GM18873 (cell line): ENCODE results near the gene MED12L.

Experiments
- ATAC-seq: cut with Tn5 transposase; IDR thresholded peaks from one replicate; pipeline ENCODE4 v1.9.1; 2021; ENCODE audit warnings: mild to moderate bottlenecking, moderate library complexity, moderate number of reproducible peaks; ENCODE audit not compliant: unreplicated experiment, low FRiP score

Gene MED12L

DNA sequence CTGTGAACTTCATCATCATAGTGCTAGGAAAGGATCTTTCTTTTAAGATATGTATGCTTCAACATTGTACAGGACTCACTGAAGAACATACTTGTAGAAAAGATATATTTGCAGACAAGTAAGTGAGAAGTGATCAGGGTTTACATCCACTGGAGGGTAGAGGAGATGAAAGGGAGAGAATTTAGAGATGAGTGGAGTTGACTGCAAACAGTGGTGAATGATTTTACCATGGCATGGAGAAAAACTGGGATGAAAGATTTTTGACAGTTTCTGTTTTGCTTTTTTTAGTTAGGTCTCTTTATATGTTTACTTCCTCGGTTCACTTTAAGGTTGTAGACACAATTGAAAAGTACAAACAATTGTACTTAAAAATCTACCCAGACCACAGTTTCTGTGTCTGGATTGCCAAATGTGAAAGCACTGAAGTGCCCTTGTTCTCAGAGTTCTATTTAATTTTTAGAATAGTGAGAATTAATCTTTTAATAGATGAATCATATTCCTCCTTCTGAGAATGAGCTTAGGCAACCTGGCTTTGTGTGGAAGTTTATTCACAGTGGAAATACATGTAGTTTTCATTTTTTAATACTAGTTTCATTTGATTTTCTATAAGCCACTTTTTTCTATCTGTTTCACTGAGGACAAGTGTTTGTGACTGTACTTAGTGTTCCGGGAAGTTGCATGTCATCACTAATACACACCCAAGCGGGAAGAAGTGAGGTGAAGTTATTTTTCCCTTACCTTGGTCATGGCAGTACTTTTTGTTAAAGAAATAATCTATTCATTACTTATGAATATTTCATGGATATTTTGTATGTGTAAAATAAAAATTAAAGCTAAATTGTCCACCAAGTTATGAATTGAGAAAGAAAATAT is 119.3 kb downstream of the MED12L start:
- no peak for ATAC-seq

DNA sequence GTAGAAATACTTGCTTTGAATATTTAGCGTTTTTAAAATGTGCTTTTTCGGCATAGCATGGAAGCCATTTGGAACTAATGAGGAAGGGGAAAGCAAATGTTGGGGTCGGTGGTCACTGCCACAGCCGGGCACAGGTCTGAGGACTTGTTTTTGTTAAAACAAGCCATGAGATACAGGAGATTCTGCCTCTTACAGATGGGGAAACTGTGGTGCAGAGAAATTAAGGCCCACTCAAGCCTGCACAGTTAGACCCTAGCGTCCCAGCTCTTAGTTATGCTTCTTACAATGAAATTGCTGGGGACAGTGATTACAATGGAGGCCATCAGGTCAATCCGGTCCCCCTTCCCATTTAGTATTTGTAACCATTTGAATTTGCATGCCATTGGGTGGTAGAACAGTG is 120.0 kb downstream of the MED12L start:
- ATAC-seq: no peak

DNA sequence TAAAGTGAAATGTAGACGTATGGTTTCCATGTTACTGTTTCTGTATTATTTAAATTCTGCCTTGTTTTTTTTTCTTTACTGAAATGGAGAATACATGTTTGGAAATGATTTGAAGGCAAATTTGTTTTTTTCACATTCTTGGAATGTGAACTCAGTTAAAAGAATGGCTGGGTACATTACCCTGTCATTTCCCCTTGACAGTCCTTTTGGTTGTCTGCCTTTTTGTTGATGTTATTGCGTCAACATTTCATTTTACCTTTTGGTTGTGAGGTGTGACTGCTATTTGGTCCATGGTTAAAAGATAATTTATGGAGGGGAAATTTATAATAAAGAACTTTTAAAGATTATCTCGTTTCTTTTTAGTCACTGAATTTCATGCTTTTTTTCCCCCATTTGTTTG is 120.7 kb downstream of the MED12L start:
- no peak for ATAC-seq

DNA sequence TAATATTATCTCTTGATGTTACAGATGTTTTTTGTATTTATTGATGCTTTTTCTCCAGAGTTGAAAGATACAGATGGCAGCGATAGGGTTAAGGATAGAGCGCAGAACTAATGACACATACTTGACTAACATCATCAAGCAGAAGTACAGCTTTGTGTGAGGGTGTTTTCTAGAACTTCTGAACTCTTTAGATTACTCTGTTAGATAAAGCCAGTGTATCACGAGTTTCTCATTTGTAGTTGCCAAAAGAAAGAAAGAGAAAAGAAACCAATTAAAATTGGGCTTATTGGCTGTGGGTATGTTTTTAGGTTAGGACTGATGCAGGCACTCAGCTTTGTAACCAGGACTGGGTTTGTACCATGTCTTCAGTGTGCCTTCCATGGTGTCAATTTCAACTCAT is 124.2 kb downstream of the MED12L start:
- ATAC-seq: no peak

DNA sequence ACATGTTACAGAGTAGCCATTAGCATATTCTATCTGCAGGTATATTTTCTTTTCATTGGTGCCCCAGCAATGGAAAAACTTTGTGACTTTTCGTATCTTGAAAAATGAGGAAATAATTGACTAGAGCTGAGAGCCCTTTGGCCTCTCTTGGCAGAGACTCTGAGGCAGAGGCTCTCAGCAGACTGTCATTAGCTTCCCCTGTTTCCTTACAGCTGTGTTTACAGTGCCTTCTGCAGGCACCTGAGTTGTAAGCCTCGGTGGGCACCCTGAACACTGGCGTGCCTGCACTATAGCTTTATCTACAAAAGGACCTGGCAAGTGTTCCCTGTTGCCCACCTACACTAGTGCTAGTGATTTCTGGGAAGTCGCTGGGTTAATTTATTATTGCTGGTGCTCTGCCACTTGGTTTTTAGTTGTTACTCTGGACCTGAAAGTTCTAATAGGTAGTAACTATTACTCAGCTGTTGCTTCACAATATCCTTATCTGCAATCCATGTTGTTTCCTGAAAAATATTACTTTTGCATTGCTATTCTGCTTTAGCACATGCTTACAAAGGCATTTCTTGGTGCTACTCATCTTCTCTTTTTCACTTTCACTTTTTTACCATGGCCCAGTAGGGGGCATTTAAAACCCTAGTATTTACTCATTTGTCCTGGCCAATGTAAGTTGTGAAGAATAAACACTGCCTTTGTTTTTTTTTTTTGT is 125.4 kb downstream of the MED12L start:
- no peak for ATAC-seq

DNA sequence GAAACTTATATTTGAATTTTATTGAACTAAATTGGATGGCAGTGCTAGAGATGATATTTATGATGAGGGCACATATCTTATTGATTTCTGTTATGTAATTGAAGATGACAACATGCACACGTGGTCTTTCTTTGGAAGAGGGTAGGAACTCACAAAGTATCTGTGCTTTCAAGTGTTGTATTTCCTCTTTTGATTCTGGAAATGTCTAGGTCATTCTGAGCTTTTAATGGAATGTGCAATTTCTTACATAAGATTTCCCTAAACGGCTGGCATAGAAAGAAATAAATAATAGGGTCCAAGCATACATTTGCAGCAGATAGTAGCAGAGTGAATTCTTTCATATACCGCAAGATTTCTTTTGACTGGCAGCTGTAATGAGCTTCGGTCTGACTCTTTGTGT is 127.7 kb downstream of the MED12L start:
- ATAC-seq: no peak

DNA sequence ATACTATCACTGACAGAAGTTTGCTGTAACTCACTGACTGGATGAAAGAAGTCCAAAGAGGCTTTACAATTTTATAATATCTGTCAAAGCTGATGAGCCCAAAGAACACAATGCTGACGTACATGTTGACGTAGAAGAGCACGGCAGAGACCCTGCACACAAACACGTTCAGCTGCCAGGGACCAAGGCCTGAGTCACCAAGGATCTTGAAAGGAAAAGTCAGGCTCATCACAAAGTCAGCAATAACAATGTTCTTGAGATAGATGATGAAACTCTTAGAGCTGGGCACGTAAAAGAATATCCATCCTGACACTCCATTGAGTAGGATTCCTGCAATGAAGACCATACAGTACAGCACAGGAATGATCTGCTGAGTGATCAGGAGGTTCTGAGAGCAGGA is 128.4 kb downstream of the MED12L start:
- no peak for ATAC-seq

DNA sequence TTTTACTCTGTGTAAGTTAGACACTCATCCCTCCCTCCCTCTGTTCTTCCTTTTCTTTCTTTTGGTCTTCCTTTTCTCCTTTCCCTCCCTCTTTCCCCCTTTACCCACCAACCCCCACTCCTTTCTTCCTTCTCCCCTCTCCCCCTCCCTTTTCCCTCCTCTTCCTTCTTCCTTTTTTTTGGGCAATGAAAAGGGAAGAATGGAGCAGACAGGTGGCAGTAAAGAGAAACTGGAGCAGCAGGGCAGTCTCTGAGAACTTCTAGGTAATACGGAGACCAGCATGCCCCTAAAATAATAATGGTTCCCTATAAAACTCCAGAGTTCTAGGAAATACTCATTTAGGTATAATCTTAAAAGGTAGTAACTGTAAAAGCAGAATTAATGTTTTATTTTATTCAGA is 129.0 kb downstream of the MED12L start:
- no peak for ATAC-seq

DNA sequence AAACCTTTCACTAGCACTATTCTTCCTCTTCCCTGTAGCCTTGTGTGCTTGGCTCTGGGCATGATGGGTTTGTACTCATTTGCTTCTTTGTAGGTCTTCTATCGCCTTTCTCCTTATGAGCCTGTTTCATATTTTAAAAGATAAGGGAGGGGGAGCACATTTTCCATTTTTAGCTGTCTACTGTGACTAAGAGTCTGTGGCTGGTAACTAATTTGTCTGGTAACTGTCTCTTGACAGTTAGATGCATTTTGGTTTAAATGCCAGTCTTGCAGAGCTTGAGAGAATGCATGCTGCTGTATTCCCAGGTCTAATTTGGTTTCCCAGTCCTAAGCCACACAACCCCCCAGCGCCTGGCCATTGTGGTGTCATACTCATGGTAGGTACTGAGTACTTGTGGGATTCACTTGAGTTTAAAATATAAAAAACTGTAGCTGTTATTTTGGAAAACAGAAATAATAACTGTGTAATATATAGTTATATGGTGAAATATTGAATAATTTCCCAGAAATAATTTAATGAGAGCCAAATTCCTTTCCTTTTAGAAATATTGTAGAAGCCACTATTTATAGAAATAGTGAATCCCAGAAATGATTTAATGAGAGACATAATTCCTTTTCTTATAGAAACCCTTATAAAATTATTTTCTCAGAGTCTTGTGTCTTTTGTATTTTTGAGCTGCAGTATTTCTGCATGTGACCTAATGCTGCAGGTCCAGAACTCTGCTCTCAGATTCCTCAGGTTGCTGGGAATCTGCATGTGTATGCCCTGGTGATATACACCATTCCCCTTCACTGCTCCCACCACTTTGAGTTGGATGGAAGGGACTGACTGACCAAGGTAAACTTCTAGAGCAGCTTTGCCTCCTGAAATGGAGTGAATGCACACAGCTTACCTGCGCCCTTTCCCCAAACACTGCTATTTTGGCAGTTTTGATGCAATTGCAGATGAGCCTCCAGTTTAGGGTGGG is 131.5 kb downstream of the MED12L start:
- ATAC-seq: no peak

DNA sequence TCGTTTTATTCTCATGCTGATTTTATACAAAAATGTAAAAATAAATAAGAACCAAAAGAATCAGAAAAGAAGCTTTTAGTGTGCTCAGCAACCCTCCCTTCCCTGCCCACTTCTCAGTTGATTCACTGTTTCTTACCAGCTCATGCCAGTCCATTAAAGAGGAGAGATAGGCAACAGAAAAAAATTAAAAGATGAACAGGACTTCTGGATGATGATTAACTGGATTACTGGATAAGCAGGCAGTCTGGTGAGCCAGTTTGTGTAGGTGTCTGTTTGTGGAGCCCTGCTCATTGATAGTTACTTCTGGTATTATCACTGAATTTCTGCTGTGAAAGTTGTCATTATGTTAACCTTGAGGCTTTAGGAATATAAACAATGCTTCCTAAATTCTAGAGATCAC is 132.7 kb downstream of the MED12L start:
- ATAC-seq: no peak

DNA sequence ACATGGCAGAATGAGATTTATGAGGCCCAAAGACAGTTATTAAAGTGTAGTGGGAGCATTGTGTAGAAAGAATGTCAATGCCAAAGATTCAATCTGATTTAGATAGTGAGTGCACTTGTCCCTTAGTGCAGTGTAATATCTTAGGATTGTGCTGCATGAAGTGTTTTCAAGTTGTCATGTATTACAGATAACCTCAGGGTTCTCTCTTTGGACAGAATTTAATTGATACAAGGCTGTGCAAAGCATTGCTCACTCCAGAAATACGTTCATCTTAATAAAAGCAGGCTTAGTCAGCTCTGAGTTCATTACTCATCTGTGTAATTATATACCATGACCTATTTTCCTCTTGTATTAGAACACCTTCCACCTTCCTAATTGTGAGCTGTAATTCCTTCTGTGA is 133.6 kb downstream of the MED12L start:
- ATAC-seq: no peak

DNA sequence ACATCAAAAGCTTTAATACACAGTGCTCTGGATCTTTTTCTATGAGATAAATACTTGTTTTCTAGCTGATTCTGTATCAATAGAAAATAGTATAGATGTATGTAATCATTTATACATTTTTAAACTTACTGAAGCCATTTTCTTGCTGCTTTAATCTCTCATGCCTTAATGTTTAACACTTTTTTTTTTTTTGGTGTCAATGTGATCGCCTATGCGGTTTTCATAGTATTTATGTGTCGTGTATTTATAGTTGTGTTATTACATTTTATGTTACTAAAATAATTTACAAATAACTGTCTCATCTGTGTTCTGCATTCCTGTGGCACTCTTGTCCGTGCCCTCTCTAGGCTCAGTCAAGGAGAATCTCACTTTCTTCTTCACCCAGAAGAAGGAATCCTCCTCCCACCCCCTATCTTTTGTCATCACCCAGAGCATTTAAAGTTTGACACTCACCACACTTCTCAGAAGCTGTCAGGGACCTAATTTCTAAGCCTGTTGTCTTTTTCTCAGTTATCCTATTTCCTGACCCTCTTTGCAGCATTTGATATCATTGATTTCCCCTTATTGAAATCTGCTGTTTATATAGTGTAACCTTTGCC is 138.9 kb downstream of the MED12L start:
- no peak for ATAC-seq

DNA sequence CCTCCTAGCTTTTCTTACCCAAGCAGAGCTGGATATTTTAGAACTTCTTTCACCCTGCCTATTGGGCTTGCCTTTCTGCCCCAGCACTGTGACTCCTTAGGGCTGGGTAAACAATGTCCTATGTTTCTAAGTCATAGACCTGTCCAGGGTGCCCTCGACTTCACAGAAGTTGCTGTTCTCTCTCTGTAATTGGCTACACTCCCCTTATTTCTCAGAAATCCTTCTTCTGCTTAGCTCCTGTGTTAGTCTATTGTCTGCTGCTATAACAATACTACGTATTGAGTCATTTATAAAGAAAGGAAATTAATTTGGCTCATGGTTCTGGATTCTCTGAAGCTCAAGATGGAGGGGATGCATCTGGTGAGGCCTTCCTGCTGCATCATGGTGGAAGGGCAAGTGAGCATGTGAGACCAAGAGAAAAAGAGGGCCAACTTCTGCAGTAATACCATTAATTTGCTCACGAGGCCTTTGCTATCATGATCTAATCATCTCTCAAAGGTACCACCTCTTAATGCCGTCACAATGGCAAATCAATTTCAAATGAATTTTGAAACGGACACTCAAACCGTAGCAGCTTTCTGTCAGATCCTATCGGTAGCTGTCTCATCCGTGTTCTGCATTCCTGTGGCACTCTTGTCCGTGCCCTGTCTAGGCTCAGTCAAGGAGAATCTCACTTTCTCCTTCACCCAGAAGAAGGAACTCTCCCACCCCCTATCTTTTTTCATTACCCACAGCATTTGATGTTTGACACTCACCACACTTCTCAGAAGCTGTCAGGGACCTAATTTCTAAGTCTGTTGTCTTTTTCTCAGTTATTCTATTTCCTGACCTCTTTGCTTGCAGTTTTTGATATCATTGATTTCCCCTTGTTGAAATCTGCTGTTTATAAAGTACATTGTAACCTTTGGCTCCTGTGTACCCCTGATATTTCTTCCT is 139.8 kb downstream of the MED12L start:
- no peak for ATAC-seq

DNA sequence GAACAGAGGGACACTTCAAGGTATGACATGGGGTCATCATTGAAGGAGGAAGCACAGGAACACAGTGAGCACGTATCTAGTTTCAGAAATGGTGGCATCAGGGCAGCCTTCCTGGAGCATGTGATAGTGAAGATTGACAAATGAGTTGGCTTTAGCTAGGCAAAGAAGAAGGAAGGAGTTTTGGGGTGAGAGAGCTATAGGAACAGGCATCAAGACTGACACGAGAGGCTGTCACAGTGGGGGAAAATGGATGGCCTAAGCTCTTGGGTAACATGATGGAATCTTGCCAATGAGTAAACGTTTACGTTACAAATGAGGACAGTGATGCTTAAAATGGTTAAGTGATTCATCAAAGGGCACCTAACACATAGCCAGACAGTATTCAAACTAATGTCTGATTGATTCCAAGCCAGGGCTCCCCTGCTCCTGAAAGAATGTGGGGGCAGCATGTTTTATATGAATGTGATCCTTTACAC is 140.7 kb downstream of the MED12L start:
- ATAC-seq: no peak

DNA sequence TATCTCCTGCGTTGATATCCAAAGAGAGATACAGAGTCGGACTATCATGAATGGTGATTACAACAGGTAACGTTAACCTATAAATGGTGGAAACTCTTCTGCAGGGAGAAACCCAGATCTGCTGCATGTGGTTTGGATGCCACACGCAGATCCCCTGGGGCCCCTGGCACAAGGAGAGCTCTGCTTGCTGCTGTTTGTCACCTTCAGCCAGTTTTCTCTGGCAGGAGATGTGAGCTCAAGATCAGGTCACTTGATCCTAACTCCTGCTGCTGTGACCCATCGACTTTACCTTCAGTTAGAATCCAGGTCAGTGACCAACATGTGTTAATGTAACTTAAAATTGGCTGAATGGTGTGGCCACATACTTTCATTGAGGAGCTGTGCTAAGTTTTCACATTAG is 141.4 kb downstream of the MED12L start:
- ATAC-seq: no peak

DNA sequence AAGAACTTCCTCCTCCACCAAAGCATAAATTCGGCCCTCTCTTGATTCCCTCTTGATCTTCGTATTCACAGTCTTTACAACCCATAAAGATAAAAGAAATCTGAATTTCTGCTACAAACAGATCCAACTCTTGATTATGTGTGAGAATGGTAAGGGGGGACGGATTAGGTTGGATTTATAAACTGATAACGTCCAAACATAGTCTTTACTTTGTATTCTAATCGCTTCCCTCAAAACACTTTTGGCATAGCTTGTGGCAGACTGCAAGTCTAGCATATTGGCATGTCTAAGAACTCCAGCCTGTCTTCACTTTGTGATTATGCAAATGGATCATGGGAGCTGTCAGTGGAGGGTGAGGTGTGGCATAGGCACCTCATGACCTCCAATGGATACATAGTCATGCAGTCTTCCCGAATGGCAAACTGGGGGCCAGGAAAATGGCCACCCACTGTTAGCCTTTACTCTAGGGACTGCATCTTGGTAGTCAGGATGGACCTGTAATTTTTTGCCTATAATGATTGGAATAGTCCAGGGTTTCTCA is 141.9 kb downstream of the MED12L start:
- ATAC-seq: peak; percentile 41

DNA sequence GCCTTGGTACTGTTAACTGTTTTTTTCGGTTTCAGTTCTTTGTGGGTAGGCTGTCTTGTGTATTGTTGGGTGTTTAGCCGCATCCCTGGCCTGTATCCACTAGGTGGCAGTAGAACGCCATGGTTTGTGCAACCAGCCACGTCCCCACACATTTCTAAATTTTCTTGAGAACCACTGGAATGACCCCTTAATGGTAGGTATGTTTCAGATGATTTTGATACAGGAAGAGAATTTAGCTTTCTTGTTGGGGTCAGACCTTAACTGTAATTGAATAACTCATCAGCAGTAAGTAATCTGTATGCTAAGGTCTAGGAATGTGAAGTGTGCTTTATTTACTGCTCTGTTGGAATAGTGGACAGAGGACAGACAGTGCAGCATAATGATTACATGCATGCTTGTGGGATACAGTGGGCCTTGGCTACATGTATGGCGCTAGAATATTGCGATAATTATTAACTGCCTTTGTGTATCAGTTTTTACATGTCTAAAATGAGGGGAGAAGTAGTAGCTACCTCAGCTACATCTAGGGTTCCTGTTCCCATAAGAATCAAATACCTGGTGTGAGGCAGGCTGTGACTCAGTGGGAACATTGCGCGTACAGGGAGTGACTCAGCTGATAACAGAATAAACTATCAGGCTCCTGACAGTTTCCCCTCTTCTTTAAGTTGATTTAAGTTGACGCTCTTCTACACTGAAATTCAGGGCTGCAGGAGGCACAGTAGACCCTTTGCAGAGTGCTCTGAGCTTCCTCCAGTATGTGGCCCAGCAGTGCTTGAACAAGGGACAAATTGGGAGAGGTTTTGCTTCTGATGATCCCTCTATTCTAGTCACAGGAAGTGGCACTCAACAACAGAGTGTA is 142.6 kb downstream of the MED12L start:
- ATAC-seq: peak; percentile 87

DNA sequence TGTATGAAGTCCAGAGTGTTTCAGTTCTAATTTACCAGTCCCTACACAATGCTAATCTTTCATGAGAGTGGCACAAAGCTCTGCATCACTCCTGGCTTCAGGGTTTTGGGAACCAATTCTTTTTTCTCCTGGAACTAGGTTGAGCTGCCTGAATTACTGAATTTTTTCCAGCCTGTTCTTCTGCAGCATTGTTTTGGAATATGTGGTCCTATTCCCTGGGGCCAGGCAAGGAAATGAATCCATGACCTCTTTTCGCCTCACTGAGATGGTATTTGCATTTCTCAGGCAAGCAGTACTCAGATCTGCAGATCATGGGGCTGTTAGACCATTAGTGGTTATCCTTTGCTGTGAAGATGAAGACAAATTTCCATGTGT is 143.2 kb downstream of the MED12L start:
- no peak for ATAC-seq
